Keratinocyte (primary cell): Measurements from ENCODE around the gene ACP7.

Experiments used
- EZH2 ChIP-seq: IDR thresholded peaks from one replicate; pipeline ENCODE4 v1.6.1; 2012; ENCODE audit warnings: inconsistent platforms, mild to moderate bottlenecking, low read length, moderate library complexity
- TF ChIP-seq, protein P1 (sequence below), 3 experiments: IDR thresholded peaks in 1 of 3; conservative IDR thresholded peaks in 1 of 3; optimal IDR thresholded peaks in 1 of 3; 2 replicates in 2 of 3; 3 replicates in 1 of 3; pipeline versions ENCODE3 to v1.5.1; 2011; ENCODE audit warnings: low read length in 3 of 3, mild to moderate bottlenecking in 3 of 3, moderate library complexity in 2 of 3, control low read depth in 1 of 3, inconsistent platforms in 1 of 3; ENCODE audit not compliant: insufficient read depth in 2 of 3; ENCODE audit errors: extremely low read depth in 1 of 3

DNA sequence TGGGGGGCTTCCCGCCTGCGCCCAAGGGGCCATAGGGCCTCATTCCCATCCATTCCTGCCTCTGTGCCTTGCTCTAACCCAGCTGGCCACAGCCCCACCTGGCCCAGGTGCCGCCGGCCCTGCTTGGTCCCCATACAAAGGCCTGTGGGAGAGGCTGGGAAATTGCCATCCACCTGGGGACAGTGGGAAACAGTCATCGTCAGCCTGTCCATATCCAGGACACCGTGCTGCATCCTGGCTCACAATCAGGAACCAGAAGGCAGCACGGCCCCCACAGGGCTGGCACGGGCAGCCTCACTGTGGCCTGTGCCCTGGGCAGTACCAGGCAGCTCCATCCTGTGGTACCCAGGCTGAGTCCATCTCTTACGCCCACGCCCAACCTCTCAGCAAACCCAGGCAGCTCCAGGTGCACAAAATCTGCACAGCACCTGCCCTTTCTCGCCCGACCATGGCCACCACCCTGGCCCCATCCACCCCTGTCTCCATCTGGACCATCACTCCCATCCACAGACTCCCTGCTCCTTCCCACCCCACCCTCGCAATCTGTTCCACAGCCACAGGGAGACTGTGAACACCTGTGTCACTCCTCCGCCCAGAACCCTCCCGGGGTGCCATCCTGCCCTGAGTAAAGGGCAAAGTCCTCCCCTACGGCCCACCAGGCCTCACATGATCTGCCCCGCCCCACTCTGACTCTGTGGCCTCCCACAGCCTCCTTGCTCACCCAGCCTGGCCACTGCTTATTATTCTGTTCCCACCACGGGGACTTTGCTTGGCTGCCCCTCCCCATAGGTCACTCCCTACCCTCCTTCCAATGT is 30.7 kb upstream of the ACP7 start:
- TF ChIP-seq, protein P1, sequence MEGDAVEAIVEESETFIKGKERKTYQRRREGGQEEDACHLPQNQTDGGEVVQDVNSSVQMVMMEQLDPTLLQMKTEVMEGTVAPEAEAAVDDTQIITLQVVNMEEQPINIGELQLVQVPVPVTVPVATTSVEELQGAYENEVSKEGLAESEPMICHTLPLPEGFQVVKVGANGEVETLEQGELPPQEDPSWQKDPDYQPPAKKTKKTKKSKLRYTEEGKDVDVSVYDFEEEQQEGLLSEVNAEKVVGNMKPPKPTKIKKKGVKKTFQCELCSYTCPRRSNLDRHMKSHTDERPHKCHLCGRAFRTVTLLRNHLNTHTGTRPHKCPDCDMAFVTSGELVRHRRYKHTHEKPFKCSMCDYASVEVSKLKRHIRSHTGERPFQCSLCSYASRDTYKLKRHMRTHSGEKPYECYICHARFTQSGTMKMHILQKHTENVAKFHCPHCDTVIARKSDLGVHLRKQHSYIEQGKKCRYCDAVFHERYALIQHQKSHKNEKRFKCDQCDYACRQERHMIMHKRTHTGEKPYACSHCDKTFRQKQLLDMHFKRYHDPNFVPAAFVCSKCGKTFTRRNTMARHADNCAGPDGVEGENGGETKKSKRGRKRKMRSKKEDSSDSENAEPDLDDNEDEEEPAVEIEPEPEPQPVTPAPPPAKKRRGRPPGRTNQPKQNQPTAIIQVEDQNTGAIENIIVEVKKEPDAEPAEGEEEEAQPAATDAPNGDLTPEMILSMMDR (optimal IDR thresholded peaks at IDR 0.05 in 1 of 3, IDR thresholded peaks at IDR 0.05 in 1 of 3, conservative IDR thresholded peaks at IDR 0.05 in 1 of 3; ENCODE audit: extremely low read depth in 1 of 3, insufficient read depth in 2 of 3, low read length in 3 of 3) = no peak
- no peak for TF ChIP-seq EZH2
